Measurements from ENCODE around the gene C1orf94.
A peak's percentile ranks its signal among the peaks of the same experiment; 100 is the strongest.

C1orf94 gene

GRCh38 chr1:34176830-34177603 is at the start of gene C1orf94:
Gene C1orf94, plus strand, starts transcription at chr1:34176907. Its CDS starts 883 bp downstream, at chr1:34177790.
- no peak for DNase-seq

GRCh38 chr1:34127006-34128000 is 49.4 kb upstream of the C1orf94 start:
- DNase-seq: no peak

GRCh38 chr1:34128186-34128889 is 48.4 kb upstream of the C1orf94 start:
- no peak for DNase-seq

GRCh38 chr1:34129630-34130029 is 47.1 kb upstream of the C1orf94 start:
- no peak for DNase-seq

- DNase-seq: no peak
Measured at GRCh38 chr1:34130306-34130705, 46.4 kb upstream of the C1orf94 start.

GRCh38 chr1:34131396-34132160 is 45.1 kb upstream of the C1orf94 start:
- DNase-seq: no peak

- no peak for DNase-seq
Measured at GRCh38 chr1:34132161-34132420, 44.6 kb upstream of the C1orf94 start.

GRCh38 chr1:34137411-34137810 is 39.3 kb upstream of the C1orf94 start:
- DNase-seq: no peak

- no peak for DNase-seq
Measured at GRCh38 chr1:34140011-34140676, 36.6 kb upstream of the C1orf94 start.

GRCh38 chr1:34143975-34144374 is 32.7 kb upstream of the C1orf94 start:
- DNase-seq: no peak

- no peak for DNase-seq
Measured at GRCh38 chr1:34144766-34145165, 31.9 kb upstream of the C1orf94 start.

GRCh38 chr1:34147301-34147700 is 29.4 kb upstream of the C1orf94 start:
- DNase-seq: no peak

- DNase-seq: no peak
Measured at GRCh38 chr1:34149501-34149900, 27.2 kb upstream of the C1orf94 start.

GRCh38 chr1:34153246-34153645 is 23.5 kb upstream of the C1orf94 start:
- no peak for DNase-seq

GRCh38 chr1:34155860-34156259 is 20.8 kb upstream of the C1orf94 start:
- no peak for DNase-seq

- DNase-seq: no peak
Measured at GRCh38 chr1:34156739-34157138, 20.0 kb upstream of the C1orf94 start.

GRCh38 chr1:34162852-34163766 is 13.6 kb upstream of the C1orf94 start:
- peak; percentile 73 for DNase-seq

- peak; percentile 35 for DNase-seq
Measured at GRCh38 chr1:34163792-34164731, 12.6 kb upstream of the C1orf94 start.

- peak; percentile 55 for DNase-seq
Measured at GRCh38 chr1:34164771-34165391, 11.8 kb upstream of the C1orf94 start, which contains the start of gene CSMD2. Gene CSMD2, minus strand, starts transcription at chr1:34165230. Its CDS starts 133 bp downstream, at chr1:34165097.

Data from DMS79 (cell line).